Keratinocyte (primary cell): ENCODE data around the gene SLCO3A1. TPM values are rescaled to one million over a fixed set of nuclear protein-coding genes. Genes with fewer than 3 reads are reported as not detected.

Experiments
- DNase-seq: peaks from one replicate; pipeline ENCODE4 v3.0.0-alpha.2; 2011; ENCODE audit warnings: low read depth, missing footprints, low spot score
- FAIRE-seq: peaks from 2 replicates; lab custom pipeline; 2011; peaks lifted over from hg19 to GRCh38; lab: Jason Lieb, UNC
- H2AFZ ChIP-seq: 2 replicates; pipeline ENCODE4 v1.6.0; 2012; ENCODE audit warnings: low read length, control low read depth, inconsistent platforms; ENCODE audit not compliant: control insufficient read depth
- H3K27ac ChIP-seq: 2 replicates; pipeline ENCODE4 v1.5.1; 2011; ENCODE audit warnings: low read length; ENCODE audit not compliant: control insufficient read depth, insufficient read depth
- H3K27me3 ChIP-seq: 3 replicates; pipeline ENCODE4 v1.6.0; 2011; ENCODE audit warnings: low read length; ENCODE audit not compliant: control insufficient read depth, insufficient read depth; ENCODE audit errors: extremely low read depth
- H3K36me3 ChIP-seq, 2 experiments: 2 replicates in 1 of 2; 3 replicates in 1 of 2; pipeline ENCODE4 v1.5.1; 2011; ENCODE audit warnings: low read length in 2 of 2, mild to moderate bottlenecking in 1 of 2; ENCODE audit not compliant: control insufficient read depth in 2 of 2, insufficient read depth in 2 of 2; ENCODE audit errors: extremely low read depth in 1 of 2
- H3K4me1 ChIP-seq: 3 replicates; pipeline ENCODE4 v1.5.1; 2011; ENCODE audit warnings: low read length; ENCODE audit not compliant: control insufficient read depth, insufficient read depth; ENCODE audit errors: extremely low read depth
- H3K4me2 ChIP-seq: 3 replicates; pipeline ENCODE4 v1.6.0; 2011; ENCODE audit warnings: low read depth, low read length; ENCODE audit not compliant: control insufficient read depth, insufficient read depth; ENCODE audit errors: extremely low read depth
- H3K4me3 ChIP-seq, 3 experiments: fragments of 200-600 bp in 1 of 3; sonication (generic) in 1 of 3; 2 replicates in 2 of 3; 3 replicates in 1 of 3; pipeline ENCODE4 v1.5.1; 2011 to 2016; ENCODE audit warnings: low read length in 3 of 3, mild to moderate bottlenecking in 3 of 3, control low read depth in 2 of 3, inconsistent platforms in 1 of 3, low read depth in 1 of 3, mixed read lengths in 1 of 3, mixed run types in 1 of 3, moderate library complexity in 1 of 3; ENCODE audit not compliant: control insufficient read depth in 2 of 3, insufficient read depth in 2 of 3; ENCODE audit errors: extremely low read depth in 1 of 3
- H3K79me2 ChIP-seq: 2 replicates; pipeline ENCODE4 v1.6.0; 2012; ENCODE audit warnings: low read length; ENCODE audit not compliant: control insufficient read depth, insufficient read depth
- H3K9ac ChIP-seq: 3 replicates; pipeline ENCODE4 v1.6.0; 2011; ENCODE audit warnings: low read length; ENCODE audit not compliant: control insufficient read depth, insufficient read depth; ENCODE audit errors: extremely low read depth
- H3K9me1 ChIP-seq: 3 replicates; pipeline ENCODE4 v1.6.0; 2011; ENCODE audit warnings: low read length; ENCODE audit not compliant: control insufficient read depth, insufficient read depth; ENCODE audit errors: extremely low read depth
- H3K9me3 ChIP-seq: 2 replicates; pipeline ENCODE4 v1.5.1; 2012; ENCODE audit warnings: low read depth, low read length; ENCODE audit not compliant: control insufficient read depth
- H4K20me1 ChIP-seq: 3 replicates; pipeline ENCODE4 v1.6.0; 2011; ENCODE audit warnings: low read length; ENCODE audit not compliant: control insufficient read depth, insufficient read depth; ENCODE audit errors: extremely low read depth
- EZH2 ChIP-seq: IDR thresholded peaks from one replicate; pipeline ENCODE4 v1.6.1; 2012; ENCODE audit warnings: inconsistent platforms, mild to moderate bottlenecking, low read length, moderate library complexity
- dilution Hi-C: fragments of 300-500 bp; cut with MboI; formaldehyde crosslinking; loops from one replicate; pipeline ENCODE4 v1.7.0; 2020; ENCODE audit warnings: low sequenced_read_pairs; ENCODE audit not compliant: extremely low pct_ligation_motif_present
- polyA plus RNA-seq, 5 experiments: library from polyadenylated mRNA; depleted of rRNA in 3 of 5; stranded (reverse) in 3 of 5; stranded (forward) in 1 of 5; unstranded in 1 of 5; fragments of >200 nt; gene quantifications; 1 replicate in 1 of 5; 2 replicates in 3 of 5; 3 replicates in 1 of 5; pipeline versions ENCODE4 v1.2.1 to v1.2.3, GENCODE V29; 2011 to 2012; ENCODE audit warnings: missing spikeins in 2 of 5, low read depth in 1 of 5, low replicate concordance in 1 of 5
- TF ChIP-seq, protein P1 (sequence below), 3 experiments: IDR thresholded peaks in 1 of 3; conservative IDR thresholded peaks in 1 of 3; optimal IDR thresholded peaks in 1 of 3; 2 replicates in 2 of 3; 3 replicates in 1 of 3; pipeline versions ENCODE3 to v1.5.1; 2011; ENCODE audit warnings: low read length in 3 of 3, mild to moderate bottlenecking in 3 of 3, moderate library complexity in 2 of 3, control low read depth in 1 of 3, inconsistent platforms in 1 of 3; ENCODE audit not compliant: insufficient read depth in 2 of 3; ENCODE audit errors: extremely low read depth in 1 of 3

The SLCO3A1 gene
- polyA plus RNA-seq, 1 donor (not counting 4 experiments of a cell fraction or from before 2014, with no cell fraction given): 21.3 TPM

DNA sequence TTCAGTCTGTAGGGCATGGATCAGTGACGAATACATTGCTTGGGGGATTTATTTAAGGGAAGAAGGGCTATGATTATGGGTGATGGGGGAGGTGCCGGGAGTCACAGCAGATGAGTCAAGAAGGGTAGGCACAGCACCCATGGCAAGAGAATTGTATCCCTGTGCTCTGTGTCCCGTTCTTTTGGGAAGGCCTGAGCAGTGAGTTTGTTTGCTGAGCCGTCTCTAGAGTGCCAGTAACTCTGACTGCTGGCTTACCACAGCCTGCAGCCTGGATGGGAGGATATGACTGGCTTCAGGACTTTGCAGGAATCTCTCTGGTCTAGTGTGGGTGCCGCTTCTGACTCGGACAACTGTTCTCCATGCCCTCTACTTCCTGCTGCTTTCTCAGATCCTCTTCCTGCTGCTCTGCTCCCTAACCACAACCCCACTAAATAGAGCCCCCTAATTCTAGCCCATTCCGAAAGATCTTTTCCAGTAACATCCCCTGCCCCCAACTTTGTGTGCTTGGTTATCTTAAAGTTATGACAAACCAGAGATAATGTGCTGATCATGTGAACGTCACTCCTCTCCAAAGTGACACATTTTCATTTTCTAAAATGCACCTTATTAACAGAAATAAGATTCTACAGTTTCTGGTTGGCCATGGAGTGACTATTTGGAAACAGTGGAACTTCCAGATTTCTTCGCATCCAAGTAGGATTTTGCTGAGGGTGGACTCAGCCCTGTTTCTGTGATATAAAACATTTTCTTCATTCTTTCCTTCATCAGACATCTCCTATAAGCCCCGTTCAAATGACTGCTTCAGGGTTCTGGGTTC lies 239.0 kb downstream of the SLCO3A1 start:
- no peak overlapping the region for H3K4me2 ChIP-seq
- no peaks in the 10 kb centered on the region for H3K36me3 ChIP-seq
- no peak overlapping the region for H3K27ac ChIP-seq
- no peak overlapping the region for H3K9ac ChIP-seq
- H4K20me1 ChIP-seq: peaks cover 4% of the 10 kb centered on the region
- H3K79me2 ChIP-seq: no peaks in the 10 kb centered on the region
- DNase-seq (no peak), FAIRE-seq (no peak)
- no peaks in the 10 kb centered on the region for H3K9me3 ChIP-seq
- H3K9me1 ChIP-seq: no peaks in the 10 kb centered on the region
- H3K27me3 ChIP-seq: no peaks in the 10 kb centered on the region
- no peak for TF ChIP-seq EZH2
- TF ChIP-seq, protein P1, sequence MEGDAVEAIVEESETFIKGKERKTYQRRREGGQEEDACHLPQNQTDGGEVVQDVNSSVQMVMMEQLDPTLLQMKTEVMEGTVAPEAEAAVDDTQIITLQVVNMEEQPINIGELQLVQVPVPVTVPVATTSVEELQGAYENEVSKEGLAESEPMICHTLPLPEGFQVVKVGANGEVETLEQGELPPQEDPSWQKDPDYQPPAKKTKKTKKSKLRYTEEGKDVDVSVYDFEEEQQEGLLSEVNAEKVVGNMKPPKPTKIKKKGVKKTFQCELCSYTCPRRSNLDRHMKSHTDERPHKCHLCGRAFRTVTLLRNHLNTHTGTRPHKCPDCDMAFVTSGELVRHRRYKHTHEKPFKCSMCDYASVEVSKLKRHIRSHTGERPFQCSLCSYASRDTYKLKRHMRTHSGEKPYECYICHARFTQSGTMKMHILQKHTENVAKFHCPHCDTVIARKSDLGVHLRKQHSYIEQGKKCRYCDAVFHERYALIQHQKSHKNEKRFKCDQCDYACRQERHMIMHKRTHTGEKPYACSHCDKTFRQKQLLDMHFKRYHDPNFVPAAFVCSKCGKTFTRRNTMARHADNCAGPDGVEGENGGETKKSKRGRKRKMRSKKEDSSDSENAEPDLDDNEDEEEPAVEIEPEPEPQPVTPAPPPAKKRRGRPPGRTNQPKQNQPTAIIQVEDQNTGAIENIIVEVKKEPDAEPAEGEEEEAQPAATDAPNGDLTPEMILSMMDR (optimal IDR thresholded peaks at IDR 0.05 in 1 of 3, IDR thresholded peaks at IDR 0.05 in 1 of 3, conservative IDR thresholded peaks at IDR 0.05 in 1 of 3; ENCODE audit: extremely low read depth in 1 of 3, insufficient read depth in 2 of 3, low read length in 3 of 3): no peak
- no peak overlapping the region for H2AFZ ChIP-seq
- dilution Hi-C loops: no loop called here
- H3K4me1 ChIP-seq: no peaks in the 10 kb centered on the region
- no peak overlapping the region for H3K4me3 ChIP-seq

DNA sequence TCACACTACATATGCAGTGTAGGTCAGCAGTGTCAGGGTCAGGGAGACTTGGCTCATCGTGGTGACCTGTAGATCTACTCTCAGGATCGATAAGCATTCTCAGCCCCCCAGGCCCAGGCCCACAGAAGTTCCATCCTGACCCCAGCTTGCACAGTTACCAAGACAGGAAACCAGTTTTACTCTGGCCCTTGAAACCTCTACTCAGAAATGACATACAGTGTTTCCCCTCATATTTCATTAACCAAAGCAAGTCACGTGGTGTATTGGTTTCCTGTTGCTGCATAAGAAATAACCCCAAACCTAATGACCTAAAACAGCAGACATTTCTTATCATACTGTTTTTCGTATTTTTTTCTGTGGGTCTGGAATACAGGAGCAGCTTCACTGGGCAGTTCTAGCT lies 242.2 kb downstream of the SLCO3A1 start:
- Histone ChIP-seq H3K36me3 (no peaks in the 10 kb centered on the region), H3K4me1 (no peaks in the 10 kb centered on the region), H4K20me1 (peaks cover 4% of the 10 kb centered on the region), H3K9ac (no peak overlapping the region), H3K4me3 (no peak overlapping the region), H2AFZ (no peak overlapping the region), H3K79me2 (no peaks in the 10 kb centered on the region), H3K27me3 (no peaks in the 10 kb centered on the region), H3K4me2 (no peak overlapping the region), H3K9me3 (no peaks in the 10 kb centered on the region), H3K9me1 (no peaks in the 10 kb centered on the region), H3K27ac (no peak overlapping the region)
- dilution Hi-C loops: no loop called here
- DNase-seq: no peak
- no peak for FAIRE-seq
- TF ChIP-seq EZH2: no peak
